ENCODE measurements around the gene JUN.

GRCh38 chr1:58783090-58783992, 506 bp downstream of the JUN start:
- TF ChIP-seq CTCF (conservative IDR thresholded peaks at IDR 0.05; ENCODE audit: low read depth, low read length) (no peak), RAD21 (IDR thresholded peaks at IDR 0.05; ENCODE audit: low read length) (no peak), SMC3 (IDR thresholded peaks at IDR 0.05; ENCODE audit: low read depth, low read length) (peak; percentile 28; the same call in 1 of the 2 replicates), MAFK (IDR thresholded peaks at IDR 0.05; ENCODE audit: low read depth, low read length) (no peak), CHD1 (IDR thresholded peaks at IDR 0.05; ENCODE audit: low read depth, low read length) (peak; percentile 95), USF2 (IDR thresholded peaks at IDR 0.05; ENCODE audit: low read depth, low read length) (no peak), POLR2A (IDR thresholded peaks at IDR 0.05; ENCODE audit: low read depth, low read length) (no peak; the same call in none of the 2 replicates), MAZ (IDR thresholded peaks at IDR 0.05; ENCODE audit: borderline replicate concordance, low read depth, low read length) (no peak)

Measured in IMR-90 (cell line).